ENCODE results near the gene NR4A1.

- TF ChIP-seq CTCF (IDR thresholded peaks at IDR 0.05; ENCODE audit: low read depth, low read length, poor library complexity, severe bottlenecking): no peak
- no peak for TF ChIP-seq EZH2phosphoT487 (IDR thresholded peaks at IDR 0.05; ENCODE audit: borderline replicate concordance, low read length)
Observed at GRCh38 chr12:52063082-52063924, 12.1 kb downstream of the NR4A1 start.

All from DOHH2 (cell line).